ENCODE measurements around the gene NQO2.

- TF ChIP-seq POLR2A (IDR thresholded peaks at IDR 0.05): no peak
- TF ChIP-seq, protein P1, sequence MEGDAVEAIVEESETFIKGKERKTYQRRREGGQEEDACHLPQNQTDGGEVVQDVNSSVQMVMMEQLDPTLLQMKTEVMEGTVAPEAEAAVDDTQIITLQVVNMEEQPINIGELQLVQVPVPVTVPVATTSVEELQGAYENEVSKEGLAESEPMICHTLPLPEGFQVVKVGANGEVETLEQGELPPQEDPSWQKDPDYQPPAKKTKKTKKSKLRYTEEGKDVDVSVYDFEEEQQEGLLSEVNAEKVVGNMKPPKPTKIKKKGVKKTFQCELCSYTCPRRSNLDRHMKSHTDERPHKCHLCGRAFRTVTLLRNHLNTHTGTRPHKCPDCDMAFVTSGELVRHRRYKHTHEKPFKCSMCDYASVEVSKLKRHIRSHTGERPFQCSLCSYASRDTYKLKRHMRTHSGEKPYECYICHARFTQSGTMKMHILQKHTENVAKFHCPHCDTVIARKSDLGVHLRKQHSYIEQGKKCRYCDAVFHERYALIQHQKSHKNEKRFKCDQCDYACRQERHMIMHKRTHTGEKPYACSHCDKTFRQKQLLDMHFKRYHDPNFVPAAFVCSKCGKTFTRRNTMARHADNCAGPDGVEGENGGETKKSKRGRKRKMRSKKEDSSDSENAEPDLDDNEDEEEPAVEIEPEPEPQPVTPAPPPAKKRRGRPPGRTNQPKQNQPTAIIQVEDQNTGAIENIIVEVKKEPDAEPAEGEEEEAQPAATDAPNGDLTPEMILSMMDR (IDR thresholded peaks at IDR 0.05): no peak
Measured at GRCh38 chr6:3061501-3061941, 61.8 kb downstream of the NQO2 start.

All from testis (tissue), 2 donors.